WTC11 (cell line): ENCODE data around the gene ATAD2B.

ENCODE experiments used
- ATF3 ChIP-seq: sonication (generic); formaldehyde crosslinking; conservative IDR thresholded peaks from 2 replicates; pipeline ENCODE4 v1.8.1; 2022; ENCODE audit warnings: mild to moderate bottlenecking, missing genetic modification reagents
- CTCF ChIP-seq: fragments of 200-600 bp; IDR thresholded peaks from 2 replicates; pipeline ENCODE4 v1.8.0; 2022; ENCODE audit warnings: antibody characterized with exemption
- E2F1 ChIP-seq: sonication (generic); formaldehyde crosslinking; IDR thresholded peaks from 2 replicates; pipeline ENCODE4 v1.8.0; 2022; ENCODE audit warnings: mild to moderate bottlenecking, missing genetic modification reagents
- IRF2 ChIP-seq: sonication (generic); formaldehyde crosslinking; IDR thresholded peaks from 2 replicates; pipeline ENCODE4 v1.8.0; 2022; ENCODE audit warnings: low read depth, missing genetic modification reagents, borderline replicate concordance
- RORB ChIP-seq: fragments of 250-450 bp; sonication (Bioruptor Pico); IDR thresholded peaks from 2 replicates; pipeline ENCODE4 v1.9.0; 2021; ENCODE audit warnings: mild to moderate bottlenecking
- SP1 ChIP-seq: sonication (generic); formaldehyde crosslinking; conservative IDR thresholded peaks from 2 replicates; pipeline ENCODE4 v1.8.1; 2022; ENCODE audit warnings: missing genetic modification reagents
- USF2 ChIP-seq: sonication (generic); formaldehyde crosslinking; IDR thresholded peaks from 2 replicates; pipeline ENCODE4 v1.8.1; 2023; ENCODE audit warnings: mild to moderate bottlenecking, missing genetic modification reagents, moderate library complexity

- TF ChIP-seq E2F1 (CRISPR knock-in tag): no peak
- no peak for TF ChIP-seq SP1 (CRISPR knock-in tag)
- TF ChIP-seq CTCF: no peak
- no peak for TF ChIP-seq USF2 (CRISPR knock-in tag)
- TF ChIP-seq IRF2: no peak
- TF ChIP-seq RORB (CRISPR knock-in tag): no peak
- no peak for TF ChIP-seq ATF3 (CRISPR knock-in tag)
Observed at GRCh38 chr2:23708771-23709170, 218.2 kb downstream of the ATAD2B start.
